Uterus (tissue), 2 donors: ENCODE results near the gene NOTCH2.
"Not testable (repeated sequence)": the region's sequence is repeated elsewhere in the genome, so short reads cannot be mapped to it uniquely, and the experiment has no call there.

Experiments
- POLR2A ChIP-seq, 2 donors: fragments of 450-650 bp; IDR thresholded peaks; one replicate each; pipeline ENCODE4 v1.6.1; 2016; ENCODE audit warnings: antibody characterized with exemption in 2 of 2, mild to moderate bottlenecking in 1 of 2, moderate library complexity in 1 of 2
- TF ChIP-seq, protein P1 (sequence below), 4 experiments: fragments of 200-600 bp in 2 of 4; fragments of 450-650 bp in 2 of 4; sonication (generic) in 2 of 4; IDR thresholded peaks; one replicate each; pipeline ENCODE4 v1.5.1; 2016 to 2019; ENCODE audit warnings: antibody characterized with exemption in 4 of 4, mild to moderate bottlenecking in 2 of 4, moderate library complexity in 1 of 4

DNA sequence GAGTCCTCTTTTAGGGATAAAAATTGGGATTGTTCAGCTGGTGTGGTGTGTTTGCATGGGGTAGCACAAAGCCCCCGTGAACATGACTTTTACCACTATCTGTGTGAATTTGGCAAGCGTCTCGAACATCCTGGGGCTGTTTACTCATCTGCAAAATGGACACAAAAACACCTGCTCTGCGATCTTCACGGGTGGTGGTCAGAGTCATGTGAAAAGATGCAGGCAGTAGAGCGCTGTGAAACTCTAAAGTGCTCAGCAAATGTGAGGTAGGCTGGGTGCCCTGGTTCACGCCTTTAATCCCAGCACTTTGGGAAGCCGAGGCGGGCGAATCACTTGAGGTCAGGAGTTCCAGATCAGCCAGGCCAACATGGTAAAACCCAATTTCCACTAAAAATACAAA is 39.7 kb upstream of the NOTCH2 start:
- TF ChIP-seq, protein P1, sequence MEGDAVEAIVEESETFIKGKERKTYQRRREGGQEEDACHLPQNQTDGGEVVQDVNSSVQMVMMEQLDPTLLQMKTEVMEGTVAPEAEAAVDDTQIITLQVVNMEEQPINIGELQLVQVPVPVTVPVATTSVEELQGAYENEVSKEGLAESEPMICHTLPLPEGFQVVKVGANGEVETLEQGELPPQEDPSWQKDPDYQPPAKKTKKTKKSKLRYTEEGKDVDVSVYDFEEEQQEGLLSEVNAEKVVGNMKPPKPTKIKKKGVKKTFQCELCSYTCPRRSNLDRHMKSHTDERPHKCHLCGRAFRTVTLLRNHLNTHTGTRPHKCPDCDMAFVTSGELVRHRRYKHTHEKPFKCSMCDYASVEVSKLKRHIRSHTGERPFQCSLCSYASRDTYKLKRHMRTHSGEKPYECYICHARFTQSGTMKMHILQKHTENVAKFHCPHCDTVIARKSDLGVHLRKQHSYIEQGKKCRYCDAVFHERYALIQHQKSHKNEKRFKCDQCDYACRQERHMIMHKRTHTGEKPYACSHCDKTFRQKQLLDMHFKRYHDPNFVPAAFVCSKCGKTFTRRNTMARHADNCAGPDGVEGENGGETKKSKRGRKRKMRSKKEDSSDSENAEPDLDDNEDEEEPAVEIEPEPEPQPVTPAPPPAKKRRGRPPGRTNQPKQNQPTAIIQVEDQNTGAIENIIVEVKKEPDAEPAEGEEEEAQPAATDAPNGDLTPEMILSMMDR (IDR thresholded peaks at IDR 0.05): not testable (repeated sequence)
- TF ChIP-seq POLR2A (IDR thresholded peaks at IDR 0.05): not testable (repeated sequence)
